GM21576 (cell line): Measurements from ENCODE around the gene GRIN1.

Source experiments
- ATAC-seq: cut with Tn5 transposase; IDR thresholded peaks from one replicate; pipeline ENCODE4 v1.9.1; 2021; ENCODE audit warnings: mild to moderate bottlenecking, moderate library complexity; ENCODE audit not compliant: unreplicated experiment

GRIN1 gene

DNA sequence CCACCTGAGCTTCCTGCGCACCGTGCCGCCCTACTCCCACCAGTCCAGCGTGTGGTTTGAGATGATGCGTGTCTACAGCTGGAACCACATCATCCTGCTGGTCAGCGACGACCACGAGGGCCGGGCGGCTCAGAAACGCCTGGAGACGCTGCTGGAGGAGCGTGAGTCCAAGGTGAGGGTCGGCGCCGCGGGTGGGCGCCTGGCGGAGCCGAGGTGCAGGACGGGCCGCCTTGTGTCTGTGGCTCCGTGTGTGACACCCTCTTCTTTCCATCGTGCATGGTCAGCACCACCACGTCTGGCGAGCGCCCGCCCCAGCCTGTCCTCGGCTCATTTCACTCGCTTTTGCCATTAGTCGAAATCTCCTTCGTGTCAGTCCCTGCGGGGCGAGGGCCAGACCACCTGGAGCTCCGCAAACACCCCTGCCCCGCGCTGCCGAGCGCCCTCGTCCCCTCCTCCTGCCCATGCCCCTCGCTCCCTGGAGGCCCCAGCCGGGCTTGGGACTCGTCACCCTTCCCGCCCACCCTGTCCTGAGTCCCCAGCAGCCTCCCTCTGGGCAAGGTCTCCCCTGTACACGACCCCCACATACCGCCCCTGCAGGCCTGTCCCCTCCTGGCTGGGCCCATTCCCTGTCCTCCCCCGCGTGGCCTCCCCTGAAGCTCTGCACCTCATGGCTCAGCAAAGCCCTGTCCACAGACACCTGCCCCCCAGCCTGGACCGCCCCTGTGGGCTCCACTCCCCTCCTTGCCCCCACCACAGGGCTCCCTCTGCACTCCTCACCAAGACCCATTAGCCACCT lies 7.0 kb downstream of the GRIN1 start:
- ATAC-seq = no peak

DNA sequence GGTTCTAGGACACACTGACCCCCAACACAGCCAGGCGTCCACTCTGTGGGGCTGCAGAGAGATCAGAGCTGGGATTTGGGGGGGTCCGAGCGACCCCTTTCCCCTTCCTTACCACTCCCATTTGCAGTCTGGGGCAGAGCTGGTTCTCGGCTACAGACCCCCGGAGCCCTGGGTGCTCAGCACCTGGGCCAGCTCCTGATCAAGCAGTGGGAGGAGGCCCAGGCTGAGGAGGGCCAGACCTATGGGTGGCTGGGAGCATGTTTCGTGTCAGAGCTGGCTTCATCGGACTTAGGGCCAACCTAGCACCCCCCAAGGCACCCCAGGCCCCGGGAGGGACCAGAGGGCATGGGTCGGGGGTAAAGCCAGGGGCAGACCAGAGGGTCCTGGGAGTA lies 7.6 kb downstream of the GRIN1 start:
- ATAC-seq = no peak

DNA sequence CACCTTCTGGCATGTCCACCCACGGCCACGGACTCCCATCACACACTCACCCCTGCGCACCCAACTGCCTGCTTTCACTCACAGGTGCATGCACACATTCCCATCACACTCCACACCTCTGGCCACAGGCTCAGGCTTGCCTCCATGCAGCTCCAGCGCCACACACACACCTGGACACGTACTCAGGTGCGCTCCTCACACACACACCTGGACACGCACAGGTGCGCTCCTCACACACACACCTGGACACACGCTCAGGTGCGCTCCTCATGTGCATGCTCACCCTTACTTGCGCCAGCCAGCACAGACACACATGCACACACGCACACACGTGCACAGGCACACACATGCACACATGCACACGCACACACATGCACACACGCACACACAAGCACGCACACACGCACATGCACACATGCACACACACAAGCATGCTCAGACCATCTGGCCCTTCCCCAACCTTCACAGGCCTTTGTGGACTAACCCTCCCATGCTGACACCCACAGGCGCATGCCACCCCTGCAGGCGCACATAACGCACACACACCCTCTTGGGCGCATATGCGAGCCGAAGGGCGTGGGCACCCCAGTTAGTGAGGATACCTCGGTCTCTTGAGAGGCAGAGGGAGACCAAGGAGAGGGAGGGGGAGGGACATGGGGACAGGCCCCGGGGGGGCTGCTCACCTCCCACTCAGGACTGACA lies 8.3 kb downstream of the GRIN1 start:
- no peak for ATAC-seq

DNA sequence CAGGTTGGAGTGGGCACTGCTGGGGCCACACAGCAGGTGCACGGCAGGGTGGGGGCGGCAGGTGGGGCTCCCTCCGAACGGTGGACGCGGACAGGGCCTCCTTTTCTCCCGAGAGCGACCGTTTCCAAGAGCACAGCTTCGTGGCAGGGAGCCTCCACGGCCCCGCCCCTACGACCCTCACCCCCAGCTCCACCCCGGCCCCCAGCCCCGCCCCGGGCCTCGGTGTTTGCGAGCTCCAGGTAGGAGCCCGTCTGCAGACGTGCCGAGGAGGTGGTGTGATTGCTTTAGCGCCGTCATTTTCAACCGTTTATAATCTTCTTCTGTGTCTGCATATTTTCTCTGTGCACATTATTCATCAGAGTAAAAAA lies 8.8 kb downstream of the GRIN1 start:
- no peak for ATAC-seq

DNA sequence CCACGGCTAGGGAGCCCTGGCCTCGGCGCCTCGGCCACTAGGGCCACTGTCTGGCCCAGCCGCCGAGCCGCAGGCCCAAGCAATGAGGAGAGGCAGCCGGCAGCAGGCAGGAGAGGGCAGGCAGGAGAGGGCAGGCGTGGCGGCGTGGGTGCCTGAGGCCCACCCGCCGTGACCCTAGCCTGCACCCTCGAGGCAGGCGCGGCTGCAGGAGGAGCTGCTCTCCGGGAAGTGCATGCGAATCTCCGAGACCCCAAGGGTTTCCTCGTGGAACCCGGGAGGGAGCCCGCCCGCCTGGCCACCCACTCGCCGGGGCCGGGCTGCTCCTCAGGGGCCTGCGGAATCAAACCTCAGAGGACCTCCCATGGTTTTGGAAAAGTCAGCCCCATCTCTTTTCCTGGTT lies 9.3 kb downstream of the GRIN1 start:
- no peak for ATAC-seq

DNA sequence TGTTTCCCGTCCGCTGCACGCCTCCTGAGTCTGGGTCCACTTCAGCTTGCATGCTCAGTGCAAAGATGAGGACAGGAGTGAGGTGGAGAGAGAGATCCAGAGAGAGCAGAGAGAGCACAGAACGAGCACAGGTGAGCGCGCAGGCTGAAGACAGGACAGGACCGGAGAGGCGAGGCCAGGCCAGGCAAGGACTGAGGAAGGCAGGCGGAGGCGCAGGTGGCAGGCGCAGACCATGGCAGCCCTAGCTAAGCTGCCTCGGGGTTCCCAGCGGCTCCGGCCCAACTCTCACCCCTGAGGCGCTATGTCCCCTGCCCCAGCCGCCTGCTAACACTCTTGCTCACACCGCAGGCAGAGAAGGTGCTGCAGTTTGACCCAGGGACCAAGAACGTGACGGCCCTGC lies 9.7 kb downstream of the GRIN1 start:
- ATAC-seq = no peak

DNA sequence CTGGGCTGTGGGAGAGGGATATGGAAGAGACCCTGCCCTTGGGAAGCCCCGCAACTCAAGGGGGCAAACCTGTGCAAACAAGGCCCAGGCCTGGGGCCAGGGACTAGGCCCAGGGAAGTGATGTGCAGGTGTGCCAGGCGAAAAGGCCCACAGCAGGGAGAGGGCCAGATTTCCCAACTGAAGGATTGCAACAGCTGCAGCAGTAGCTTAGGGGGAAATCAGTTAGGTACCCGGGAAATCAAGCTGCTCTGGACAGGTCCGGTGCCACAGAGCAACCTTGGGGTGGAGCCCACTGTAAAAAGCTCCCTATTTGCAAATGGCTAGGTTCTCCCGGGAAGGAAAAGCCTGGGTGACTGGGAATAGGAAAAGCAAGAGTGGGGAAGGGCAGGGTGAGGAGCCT lies 10.4 kb downstream of the GRIN1 start:
- ATAC-seq = no peak

DNA sequence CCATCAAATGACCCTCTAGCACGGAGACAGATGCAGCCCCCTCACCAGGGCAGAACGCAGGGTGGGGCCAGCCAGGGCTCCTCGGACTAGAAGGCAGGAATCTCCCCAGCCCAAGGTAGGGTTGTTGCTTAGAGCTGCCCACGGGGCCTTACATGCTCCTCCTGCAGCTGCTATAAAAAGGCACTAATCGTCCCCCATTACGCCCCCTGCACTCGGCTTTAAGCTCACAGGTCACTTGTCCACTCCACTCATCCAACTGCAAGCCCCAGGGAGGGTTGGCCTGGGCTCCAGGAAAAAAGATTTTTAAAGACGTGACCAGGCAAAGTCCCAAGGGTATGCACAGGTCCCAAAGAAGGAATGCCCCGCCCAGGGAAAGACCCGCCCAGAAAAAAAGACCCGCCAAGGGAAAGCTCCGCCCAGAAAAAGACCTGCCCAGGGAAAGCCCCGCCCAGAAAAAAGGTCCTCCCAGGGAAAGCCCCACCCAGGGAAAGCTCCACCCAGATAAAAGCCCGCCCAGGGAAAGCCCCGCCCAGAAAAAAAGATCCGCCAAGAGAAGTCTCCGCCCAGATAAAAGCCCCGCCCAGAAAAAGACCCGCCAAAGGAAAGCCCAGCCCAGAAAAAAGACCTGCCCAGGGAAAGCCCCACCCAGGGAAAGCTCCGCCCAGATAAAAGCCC lies 11.1 kb downstream of the GRIN1 start:
- ATAC-seq = peak; percentile 16

DNA sequence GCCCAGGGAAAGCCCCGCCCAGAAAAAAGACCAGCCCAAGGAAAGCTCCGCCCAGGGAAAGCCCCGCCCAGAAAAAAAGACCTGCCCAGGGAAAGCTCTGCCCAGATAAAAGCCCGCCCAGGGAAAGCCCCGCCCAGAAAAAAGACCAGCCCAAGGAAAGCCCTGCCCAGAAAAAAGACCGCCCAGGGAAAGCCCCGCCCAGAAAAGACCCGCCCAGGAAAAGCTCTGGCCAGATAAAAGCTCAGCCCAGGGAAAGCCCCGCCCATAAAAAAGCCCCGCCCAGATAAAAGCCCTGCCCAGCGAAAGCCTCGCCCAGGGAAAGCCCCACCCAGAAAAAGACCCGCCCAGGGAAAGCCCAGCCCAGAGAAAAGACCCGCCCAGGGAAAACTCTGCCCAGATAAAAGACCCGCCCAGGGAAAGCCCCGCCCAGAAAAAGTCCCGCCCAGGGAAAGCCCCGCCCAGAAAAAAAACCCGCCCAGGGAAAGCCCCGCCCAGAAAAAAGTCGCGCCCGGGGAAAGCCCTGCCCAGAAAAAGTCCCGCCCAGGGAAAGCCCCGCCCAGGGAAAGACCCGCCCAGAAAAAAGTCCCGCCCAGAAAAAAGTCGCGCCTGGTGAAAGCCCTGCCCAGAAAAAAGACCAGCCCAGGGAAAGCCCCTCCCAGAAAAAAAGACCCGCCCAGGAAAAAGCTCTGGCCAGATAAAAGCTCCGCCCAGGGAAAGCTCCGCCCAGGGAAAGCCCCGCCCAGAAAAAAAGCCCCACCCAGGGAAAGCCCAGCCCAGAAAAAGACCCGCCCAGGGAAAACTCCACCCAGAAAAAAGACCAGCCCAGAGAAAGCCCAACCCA lies 11.9 kb downstream of the GRIN1 start:
- ATAC-seq = peak; percentile 42

DNA sequence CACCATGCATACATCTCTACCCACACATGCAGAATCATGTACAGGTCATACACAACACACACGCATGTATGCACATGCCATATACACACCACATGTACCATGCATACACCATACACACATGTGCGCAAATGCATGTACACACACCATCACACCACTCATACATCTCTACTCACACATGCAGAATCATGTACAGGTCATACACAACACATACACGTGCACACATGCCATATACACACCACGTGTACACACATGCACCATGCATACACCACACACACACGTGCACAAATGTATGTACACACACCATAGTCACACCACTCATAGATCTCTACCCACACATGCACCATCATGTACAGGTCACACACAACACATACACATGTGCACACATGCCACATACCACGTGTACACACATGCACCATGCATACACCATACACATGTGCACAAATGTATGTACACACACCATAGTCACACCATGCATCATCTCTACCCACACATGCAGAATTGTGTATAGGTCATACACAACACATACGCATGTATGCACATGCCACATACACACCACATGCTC lies 14.0 kb downstream of the GRIN1 start:
- no peak for ATAC-seq

DNA sequence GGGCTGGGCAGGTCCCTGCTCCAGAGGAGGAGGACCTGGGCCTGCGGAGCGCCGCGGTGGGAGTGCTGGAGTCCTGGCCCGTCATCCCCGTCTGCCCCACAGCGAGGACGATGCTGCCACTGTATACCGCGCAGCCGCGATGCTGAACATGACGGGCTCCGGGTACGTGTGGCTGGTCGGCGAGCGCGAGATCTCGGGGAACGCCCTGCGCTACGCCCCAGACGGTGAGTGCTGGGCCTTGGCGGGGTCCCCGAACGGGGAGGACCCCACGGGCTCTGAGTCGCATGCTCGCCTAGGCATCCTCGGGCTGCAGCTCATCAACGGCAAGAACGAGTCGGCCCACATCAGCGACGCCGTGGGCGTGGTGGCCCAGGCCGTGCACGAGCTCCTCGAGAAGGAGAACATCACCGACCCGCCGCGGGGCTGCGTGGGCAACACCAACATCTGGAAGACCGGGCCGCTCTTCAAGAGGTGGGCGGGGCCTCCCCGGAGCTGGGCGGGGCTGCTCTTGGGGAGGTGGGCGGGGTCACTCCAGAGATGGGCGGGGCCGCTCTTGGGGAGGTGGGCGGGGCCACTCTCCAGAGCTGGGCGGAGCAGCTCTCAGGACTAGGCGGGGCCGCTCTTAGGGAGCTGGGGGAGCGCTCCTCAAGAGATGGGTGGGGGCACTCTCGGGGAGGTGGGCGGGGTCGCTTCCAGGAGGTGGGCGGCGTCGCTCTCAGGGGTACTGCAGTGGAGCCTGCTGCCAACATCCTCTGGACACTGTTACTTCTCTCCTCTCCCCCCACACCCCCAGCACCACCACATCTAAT lies 17.8 kb downstream of the GRIN1 start:
- ATAC-seq = no peak

DNA sequence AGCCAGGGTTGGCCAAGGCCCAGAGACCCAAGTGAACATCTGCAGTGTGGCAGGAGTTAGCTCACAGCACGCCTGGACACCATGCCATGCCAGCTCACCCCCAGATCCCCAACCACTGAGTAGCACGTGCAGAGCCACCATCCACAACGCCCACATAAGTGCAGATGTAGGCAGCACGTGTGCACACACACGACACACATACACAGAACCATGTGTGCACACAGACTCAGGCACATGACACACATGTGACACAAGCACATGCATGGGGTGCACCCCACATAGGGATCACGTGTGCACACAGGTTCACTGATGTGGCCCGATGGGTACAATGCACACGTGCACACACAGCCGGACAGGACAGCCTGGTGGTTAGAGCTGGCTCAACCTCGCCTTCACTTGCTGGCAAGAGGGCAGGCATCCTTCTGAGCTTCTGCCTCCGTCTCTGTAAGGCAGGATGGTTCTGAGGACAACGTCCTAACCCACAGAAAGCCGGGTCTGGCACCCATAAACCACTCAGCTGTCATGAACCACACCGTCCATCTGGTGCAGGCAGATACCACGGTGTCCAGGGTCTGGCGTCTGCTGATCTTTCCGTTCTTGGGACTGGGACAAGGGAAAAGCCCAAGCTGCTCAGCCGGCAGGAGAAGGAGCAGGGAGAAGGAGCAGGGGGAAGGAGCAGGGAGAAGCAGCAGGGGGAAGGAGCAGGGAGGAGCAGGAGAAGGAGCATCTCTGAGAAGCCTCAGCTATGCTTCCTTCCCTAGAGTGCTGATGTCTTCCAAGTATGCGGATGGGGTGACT lies 18.9 kb downstream of the GRIN1 start:
- ATAC-seq = no peak

DNA sequence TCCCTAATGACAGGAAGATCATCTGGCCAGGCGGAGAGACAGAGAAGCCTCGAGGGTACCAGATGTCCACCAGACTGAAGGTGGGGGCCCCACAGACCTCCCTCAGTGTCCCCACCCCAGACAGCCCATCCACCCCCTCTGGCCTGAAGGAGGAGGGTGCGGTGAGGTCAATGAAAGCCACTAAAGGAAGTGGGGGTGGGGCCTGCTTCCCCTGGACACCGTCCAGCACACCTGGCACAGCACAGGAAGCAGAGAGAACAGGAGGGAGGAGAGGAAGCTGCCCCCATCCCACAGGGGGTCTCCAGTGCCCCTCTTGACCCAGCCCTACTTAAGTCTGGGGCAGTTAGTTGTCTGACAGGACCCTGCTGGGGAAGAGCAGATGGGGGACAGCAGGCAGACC lies 19.7 kb downstream of the GRIN1 start:
- ATAC-seq = no peak

DNA sequence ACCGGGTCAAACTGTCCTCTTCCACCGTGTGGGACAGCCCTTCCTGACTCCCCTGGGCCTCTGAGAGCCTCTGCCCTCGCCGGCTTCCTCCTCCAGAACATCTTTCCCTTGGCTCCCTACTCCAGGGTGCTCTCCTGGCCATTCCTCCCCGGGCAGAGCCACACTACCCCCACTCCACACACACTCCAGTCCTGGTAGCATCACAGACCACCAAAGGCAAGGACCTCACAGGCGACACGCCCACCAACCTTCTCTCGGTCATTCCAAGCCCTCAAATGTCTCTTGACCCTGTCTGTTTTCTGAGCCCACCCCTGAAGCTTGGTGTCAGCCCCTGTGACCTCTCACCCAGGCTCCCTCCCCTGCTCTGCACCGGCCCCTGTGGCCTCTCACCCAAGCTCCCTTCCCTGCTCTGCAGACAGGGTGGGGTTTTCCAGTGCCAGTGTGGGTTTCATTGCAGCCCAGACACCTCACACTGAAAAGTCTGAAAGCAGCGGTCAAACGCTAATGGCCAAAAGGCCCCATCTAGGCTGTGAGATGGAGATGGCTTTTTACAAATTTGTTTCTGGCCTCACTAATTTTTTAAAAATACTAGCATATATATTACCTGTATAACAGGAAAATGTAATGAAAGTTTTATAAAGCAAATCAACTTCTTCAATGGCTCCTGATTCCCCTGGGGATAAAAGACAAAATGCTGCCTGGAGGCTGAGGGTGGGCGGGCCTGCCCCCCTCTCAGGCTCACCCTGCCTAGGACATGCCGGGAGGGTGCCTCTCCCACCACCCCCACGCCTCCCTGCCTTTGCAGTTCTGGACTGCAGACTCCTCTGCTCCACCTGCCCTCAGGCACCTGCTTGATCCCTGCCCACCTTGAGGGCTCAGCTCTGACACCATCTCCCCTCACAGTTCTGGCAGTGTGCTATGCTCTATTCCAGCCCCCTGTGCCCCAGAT lies 20.4 kb downstream of the GRIN1 start:
- no peak for ATAC-seq

DNA sequence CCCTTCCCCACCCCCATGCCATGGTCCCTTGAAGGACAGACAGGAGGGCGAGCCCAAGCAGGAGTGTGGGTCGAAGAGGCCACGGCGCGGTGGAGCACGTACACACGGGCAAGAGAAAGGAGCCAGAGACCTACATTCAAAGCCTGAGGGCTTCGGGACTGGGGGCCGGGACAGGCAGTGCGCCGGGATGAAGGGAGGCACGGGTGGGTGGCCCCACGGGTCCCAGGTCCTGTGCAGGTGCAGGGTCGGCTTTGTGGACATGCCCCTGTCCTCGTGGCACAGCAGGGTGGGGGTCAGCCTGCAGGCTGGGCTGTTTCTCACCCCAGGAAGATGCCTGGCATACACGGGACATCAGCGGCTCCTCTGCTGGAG lies 21.1 kb downstream of the GRIN1 start:
- ATAC-seq = no peak

DNA sequence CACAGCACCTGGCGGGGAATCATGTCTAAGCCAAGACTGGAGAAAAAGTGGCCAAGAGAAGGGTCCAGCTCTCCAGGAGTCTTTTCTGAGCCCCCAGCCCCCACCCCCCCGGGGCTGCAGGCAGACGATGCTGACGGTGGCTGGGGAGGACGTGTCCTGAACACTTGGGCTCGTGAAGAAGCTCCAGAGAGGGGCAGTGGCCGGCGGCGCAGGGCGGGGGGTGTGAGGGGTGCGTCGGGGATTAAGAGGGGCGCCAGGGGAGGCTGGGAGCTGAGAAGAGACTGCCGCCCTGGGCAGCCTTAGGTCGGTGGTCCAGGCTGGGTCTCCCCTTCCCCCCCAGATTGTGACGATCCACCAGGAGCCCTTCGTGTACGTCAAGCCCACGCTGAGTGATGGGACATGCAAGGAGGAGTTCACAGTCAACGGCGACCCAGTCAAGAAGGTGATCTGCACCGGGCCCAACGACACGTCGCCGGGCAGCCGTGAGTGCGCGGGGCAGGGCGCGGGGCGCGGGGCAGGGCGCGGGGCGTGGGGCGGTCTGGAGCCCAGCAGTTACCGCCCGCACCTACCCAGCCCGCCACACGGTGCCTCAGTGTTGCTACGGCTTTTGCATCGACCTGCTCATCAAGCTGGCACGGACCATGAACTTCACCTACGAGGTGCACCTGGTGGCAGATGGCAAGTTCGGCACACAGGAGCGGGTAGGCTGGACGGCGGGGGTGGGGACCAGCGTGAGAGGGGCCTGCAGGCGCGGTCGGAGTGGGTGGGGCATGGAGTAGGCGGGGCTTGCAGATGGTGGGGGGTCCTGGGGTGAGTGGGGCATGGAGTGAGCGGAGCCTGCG lies 22.0 kb downstream of the GRIN1 start:
- ATAC-seq = no peak
